HL-60 (cell line): ENCODE measurements around the gene RUNX1.

Source experiments
- DNase-seq, 2 experiments: peaks; one replicate each; pipeline ENCODE4 v3.0.0-alpha.2; 2010 to 2020; ENCODE audit warnings: low read depth in 1 of 2, low spot score in 1 of 2
- H3K27ac ChIP-seq: fragments of 250-450 bp; sonication (Bioruptor Pico); replicated peaks from 2 replicates; pipeline ENCODE4 v1.5.1; 2020; ENCODE audit warnings: mild to moderate bottlenecking, moderate library complexity
- H3K27me3 ChIP-seq: fragments of 250-450 bp; sonication (Bioruptor Pico); 2 replicates; pipeline ENCODE4 v1.5.1; 2021; ENCODE audit warnings: mild to moderate bottlenecking, moderate library complexity; ENCODE audit not compliant: insufficient read depth, poor library complexity, severe bottlenecking
- H3K4me3 ChIP-seq: replicated peaks from 2 replicates; pipeline ENCODE4 v1.5.1; 2011; ENCODE audit warnings: mild to moderate bottlenecking, control low read depth, low read length; ENCODE audit not compliant: insufficient read depth
- CTCF ChIP-seq: IDR thresholded peaks from one replicate; pipeline ENCODE4 v1.5.1; 2011; ENCODE audit warnings: low read length, control low read depth, inconsistent platforms; ENCODE audit not compliant: insufficient read depth
- GABPA ChIP-seq: IDR thresholded peaks from 2 replicates; pipeline ENCODE4 v1.6.1; 2012; ENCODE audit warnings: low read depth
- POLR2AphosphoS5 ChIP-seq: IDR thresholded peaks from 2 replicates; pipeline ENCODE4 v1.6.1; 2012; ENCODE audit warnings: low read depth
- REST ChIP-seq: IDR thresholded peaks from 2 replicates; pipeline ENCODE4 v1.6.1; 2012; ENCODE audit warnings: low read depth; ENCODE audit not compliant: insufficient replicate concordance
- SPI1 ChIP-seq: IDR thresholded peaks from 2 replicates; pipeline ENCODE4 v1.6.1; 2012; ENCODE audit warnings: low read depth, mild to moderate bottlenecking, borderline replicate concordance

Gene RUNX1

GRCh38 chr21:35072557-35072956, 23.5 kb upstream of the RUNX1 start:
- no peak for DNase-seq
- H3K4me3 ChIP-seq, result no peak overlapping the region
- no peaks in the 10 kb centered on the region for H3K27me3 ChIP-seq
- TF ChIP-seq SPI1 (no peak), GABPA (no peak), POLR2AphosphoS5 (no peak), REST (no peak), CTCF (no peak)
- no peak overlapping the region for H3K27ac ChIP-seq

GRCh38 chr21:35071347-35071746, 22.2 kb upstream of the RUNX1 start:
- no peak overlapping the region for H3K4me3 ChIP-seq
- TF ChIP-seq POLR2AphosphoS5 (no peak), SPI1 (no peak), GABPA (no peak), CTCF (no peak), REST (no peak)
- no peak overlapping the region for H3K27ac ChIP-seq
- no peak for DNase-seq
- no peaks in the 10 kb centered on the region for H3K27me3 ChIP-seq

GRCh38 chr21:35070436-35070835, 21.3 kb upstream of the RUNX1 start:
- H3K27me3 ChIP-seq, result no peaks in the 10 kb centered on the region
- TF ChIP-seq SPI1 (no peak), REST (no peak), POLR2AphosphoS5 (no peak), GABPA (no peak), CTCF (no peak)
- H3K27ac ChIP-seq, result no peak overlapping the region
- DNase-seq, result no peak
- H3K4me3 ChIP-seq, result no peak overlapping the region
